NCI-H2107 (cell line): Measurements from ENCODE around the gene PRKACG.
"Not testable (repeated sequence)": the region's sequence is repeated elsewhere in the genome, so short reads cannot be mapped to it uniquely, and the experiment has no call there.

Experiments used
- DNase-seq: peaks from one replicate; lab custom pipeline; 2025; lab: John Stamatoyannopoulos, UW

Gene PRKACG

GRCh38 chr9:69023650-69024049 lies 9.7 kb upstream of the PRKACG start:
- peak; percentile 49 for DNase-seq

- no peak for DNase-seq
Measured at GRCh38 chr9:69020301-69021145, 6.6 kb upstream of the PRKACG start.

GRCh38 chr9:69019808-69020207 lies 5.9 kb upstream of the PRKACG start:
- DNase-seq, result no peak

- DNase-seq, result no peak
Measured at GRCh38 chr9:69018737-69019136, 4.8 kb upstream of the PRKACG start.

GRCh38 chr9:69016191-69017096 lies 2.5 kb upstream of the PRKACG start:
- DNase-seq, result no peak

- DNase-seq, result no peak
Measured at GRCh38 chr9:69013382-69013727, 558 bp downstream of the PRKACG start.

- DNase-seq, result no peak
Measured at GRCh38 chr9:69012696-69013381, 1.1 kb downstream of the PRKACG start.

GRCh38 chr9:69009708-69010107 lies 4.2 kb downstream of the PRKACG start:
- no peak for DNase-seq

GRCh38 chr9:69004836-69005235 lies 9.1 kb downstream of the PRKACG start:
- DNase-seq, result no peak

- no peak for DNase-seq
Measured at GRCh38 chr9:69003051-69003450, 10.9 kb downstream of the PRKACG start.

GRCh38 chr9:69001921-69002320 lies 12.0 kb downstream of the PRKACG start:
- DNase-seq, result no peak

GRCh38 chr9:68999393-69000105 lies 14.4 kb downstream of the PRKACG start:
- peak; percentile 24 for DNase-seq

- no peak for DNase-seq
Measured at GRCh38 chr9:68998812-68999211, 15.1 kb downstream of the PRKACG start.

GRCh38 chr9:68998385-68998784 lies 15.5 kb downstream of the PRKACG start:
- DNase-seq, result no peak

GRCh38 chr9:68997666-68998065 lies 16.2 kb downstream of the PRKACG start:
- no peak for DNase-seq

GRCh38 chr9:68996462-68996861 lies 17.5 kb downstream of the PRKACG start:
- no peak for DNase-seq

- DNase-seq, result no peak
Measured at GRCh38 chr9:68995776-68996175, 18.1 kb downstream of the PRKACG start.

GRCh38 chr9:68991457-68991856 lies 22.5 kb downstream of the PRKACG start:
- DNase-seq, result no peak

- not testable (repeated sequence) for DNase-seq
Measured at GRCh38 chr9:68986949-68987348, 27.0 kb downstream of the PRKACG start.

- no peak for DNase-seq
Measured at GRCh38 chr9:68983522-68984424, 30.1 kb downstream of the PRKACG start.

GRCh38 chr9:68983008-68983411 lies 30.9 kb downstream of the PRKACG start:
- DNase-seq, result no peak
